ENCODE measurements around the gene CCDC27.

Gene CCDC27

DNA sequence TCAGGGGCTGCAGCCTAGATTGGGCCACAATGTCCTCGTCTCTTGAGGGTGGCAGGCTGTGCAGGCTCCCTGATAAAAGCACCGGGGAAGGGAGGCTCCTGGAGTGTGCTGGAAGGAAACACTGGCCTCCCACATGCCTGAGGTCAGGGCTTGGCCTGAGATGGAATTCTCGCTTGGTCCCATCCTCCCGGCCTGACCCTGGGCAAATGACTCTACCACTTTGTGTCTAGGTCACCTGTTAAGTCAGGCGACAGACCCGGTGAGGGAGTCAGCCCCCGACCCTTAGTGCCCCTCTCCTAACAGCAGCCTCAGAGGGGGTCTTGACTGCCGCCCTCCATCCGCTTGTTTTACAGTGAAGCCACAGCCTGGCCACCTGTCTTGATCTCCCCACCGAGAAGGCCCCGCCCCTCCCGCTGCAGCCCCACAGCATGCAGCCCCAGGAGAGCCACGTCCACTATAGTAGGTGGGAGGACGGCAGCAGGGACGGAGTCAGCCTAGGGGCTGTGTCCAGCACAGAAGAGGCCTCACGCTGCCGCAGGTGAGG, 22.8 kb downstream of the CCDC27 start:
- DNase-seq (ENCODE audit: low spot score): no peak

DNA sequence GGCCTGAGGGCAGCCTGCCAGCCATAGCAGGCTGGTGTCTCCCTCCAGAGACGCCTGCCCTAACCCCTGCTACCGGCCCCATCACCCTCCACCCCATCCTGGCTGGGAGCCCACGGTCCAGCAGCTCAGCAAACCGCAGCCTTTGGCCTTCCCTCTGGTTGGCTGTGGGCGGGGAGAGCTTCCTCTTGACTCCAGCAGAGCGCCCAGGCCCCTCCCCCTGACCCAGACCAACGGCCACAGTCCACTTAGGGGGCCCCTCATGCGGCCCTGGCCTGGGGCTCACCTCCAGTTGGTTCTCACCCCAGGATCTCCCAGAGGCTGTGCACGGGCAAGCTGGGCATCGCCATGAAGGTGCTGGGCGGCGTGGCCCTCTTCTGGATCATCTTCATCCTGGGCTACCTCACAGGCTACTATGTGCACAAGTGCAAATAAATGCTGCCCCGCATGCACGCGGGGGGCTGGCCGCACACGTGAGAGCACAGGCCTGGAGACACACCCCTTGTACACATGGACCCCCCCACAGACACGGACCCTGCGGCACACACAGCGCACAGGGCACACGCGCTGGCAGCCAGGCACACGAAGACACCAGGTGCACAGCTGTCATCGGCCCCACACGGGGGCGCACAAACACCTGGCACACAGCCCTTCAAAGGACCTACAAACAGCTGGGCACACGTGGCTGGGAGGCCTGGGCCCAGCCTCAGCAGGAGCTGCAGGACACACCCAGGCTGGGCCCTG, 23.4 kb downstream of the CCDC27 start:
- peak; percentile 74 for DNase-seq (ENCODE audit: low spot score)

DNA sequence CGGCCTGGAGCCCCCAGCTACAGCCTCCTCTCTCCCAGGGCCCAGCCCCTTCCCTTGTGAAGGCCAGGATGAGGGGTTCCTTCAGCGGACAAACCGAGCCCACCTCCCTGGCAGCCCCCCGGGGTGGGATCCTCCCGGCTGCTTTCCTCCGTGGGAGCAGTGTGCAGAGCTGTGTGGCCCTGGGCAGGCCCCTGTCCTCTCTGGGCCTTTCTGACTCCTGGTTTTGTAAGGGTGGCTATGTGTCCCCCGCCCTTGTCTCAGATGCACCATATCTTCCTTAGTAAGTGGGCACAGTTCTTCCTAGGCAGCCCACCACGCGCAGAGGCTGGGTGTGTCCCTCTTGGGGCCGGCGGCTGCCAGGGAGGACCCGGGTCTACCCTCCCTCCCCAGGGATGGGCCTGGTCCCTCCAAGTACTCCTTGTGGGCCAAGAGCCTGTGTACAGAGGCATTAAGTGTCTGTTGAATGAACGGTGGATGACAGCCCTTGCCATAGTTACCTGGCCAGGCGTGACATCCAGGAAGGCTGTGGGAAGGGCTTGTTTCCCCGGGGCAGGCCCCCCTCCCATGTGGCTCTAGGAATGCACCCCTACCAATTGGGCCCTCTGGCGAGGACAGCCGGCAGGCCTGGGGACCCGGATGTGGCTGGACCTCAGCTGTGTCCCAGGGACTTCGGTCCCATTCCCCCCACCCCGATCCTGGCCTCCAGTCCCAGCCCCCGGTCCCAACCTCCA, 24.1 kb downstream of the CCDC27 start:
- no peak for DNase-seq (ENCODE audit: low spot score)

DNA sequence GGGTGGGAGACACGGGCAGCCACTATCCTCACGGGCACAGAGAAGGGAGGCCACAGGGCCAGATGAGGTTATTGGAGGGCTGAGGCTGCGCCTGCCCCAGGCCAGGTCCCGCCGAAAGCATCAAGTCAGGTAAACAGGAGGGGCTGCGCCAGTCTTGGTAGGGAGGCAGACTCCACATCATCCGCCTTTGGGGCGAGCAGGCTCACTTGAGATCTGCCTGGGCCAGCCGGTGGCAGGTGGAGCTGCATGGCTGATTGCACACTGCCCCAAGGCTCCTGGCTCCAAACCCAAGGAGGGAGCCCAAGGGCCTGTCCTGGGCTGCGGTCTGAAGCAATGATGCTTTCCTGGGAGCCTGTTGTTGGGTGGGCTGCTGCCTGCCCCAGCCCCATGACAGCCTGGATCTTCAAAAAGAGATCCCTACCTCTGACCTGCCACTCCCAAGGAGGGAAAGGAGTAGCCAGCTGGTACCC, 24.9 kb downstream of the CCDC27 start:
- DNase-seq (ENCODE audit: low spot score): no peak

DNA sequence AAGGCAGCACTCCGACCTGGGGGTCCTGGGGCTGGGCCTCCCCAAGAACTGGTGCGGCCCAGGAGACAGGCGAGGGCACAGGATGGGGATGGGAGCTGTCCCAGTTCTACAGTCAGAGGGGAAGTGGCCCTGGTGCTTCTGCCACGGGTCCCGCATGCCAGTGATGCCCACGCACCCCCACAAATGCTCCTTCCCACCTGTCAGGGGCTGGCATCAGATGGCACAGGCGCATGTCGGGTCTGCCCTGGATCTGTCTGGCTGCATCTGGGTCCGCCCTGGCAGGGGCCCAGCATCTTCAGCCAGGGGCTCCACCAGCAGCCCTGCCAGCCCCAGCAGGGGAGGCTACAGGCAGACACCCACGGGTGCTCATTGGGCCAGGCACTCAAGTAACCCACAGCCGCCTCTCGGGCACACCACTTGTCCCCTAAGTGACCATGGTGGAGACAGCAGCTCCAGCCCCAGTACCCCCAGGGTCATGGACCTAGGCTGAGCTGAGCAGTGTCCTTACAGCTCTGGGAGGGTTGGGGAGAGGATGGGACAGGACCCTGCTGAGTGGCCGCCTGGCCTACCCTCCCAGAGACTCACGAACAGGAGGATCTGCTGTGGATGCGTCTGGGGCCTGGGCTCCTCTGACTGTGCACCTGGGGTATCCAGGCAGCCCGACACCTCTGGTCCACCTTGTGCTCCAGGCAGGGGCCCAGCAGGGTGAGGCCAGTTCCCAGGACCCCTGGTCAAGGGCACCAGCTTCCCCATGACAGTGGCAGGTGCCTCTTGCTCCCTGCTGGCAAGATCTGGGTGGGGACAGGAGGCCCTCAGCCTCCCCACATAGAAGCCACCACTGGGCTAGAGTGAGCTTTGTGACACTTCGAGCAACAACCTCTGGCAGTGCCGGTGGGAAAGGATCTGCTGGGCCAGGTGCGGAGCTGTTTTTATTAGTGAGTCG, 25.7 kb downstream of the CCDC27 start:
- DNase-seq (ENCODE audit: low spot score): no peak

DNA sequence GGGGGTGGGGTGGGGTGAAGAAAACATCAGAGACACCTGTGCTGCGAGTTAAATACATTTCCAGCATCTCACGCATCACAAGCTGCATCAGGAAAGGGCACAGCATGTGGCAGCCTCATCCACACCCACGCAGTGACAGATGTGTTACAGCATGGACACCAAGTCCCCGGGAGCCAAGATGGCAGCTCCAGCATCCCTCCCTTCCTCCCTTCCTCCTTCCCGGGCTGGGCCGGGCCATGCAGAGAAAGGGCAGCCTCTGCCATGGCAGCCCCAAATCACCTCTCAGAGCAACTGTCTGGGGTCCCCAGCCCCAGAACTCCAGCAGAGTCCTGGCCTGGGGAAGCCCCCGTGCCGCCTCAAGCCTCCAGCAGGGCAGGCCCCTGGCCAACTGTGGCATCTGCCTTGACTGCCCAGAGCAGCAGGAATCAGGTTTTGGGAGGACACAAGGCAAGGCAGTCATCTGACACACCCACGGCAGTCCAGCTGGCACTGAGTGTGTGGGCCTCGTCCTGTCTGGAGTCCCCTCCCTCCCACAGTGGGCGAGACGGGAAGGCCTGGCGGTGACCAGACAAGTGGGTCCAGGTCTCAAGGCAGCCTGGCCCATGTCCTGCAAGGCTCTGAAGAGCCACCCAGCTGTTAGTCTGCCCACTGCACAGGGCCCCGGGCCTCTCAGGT, 26.5 kb downstream of the CCDC27 start:
- DNase-seq (ENCODE audit: low spot score): no peak

DNA sequence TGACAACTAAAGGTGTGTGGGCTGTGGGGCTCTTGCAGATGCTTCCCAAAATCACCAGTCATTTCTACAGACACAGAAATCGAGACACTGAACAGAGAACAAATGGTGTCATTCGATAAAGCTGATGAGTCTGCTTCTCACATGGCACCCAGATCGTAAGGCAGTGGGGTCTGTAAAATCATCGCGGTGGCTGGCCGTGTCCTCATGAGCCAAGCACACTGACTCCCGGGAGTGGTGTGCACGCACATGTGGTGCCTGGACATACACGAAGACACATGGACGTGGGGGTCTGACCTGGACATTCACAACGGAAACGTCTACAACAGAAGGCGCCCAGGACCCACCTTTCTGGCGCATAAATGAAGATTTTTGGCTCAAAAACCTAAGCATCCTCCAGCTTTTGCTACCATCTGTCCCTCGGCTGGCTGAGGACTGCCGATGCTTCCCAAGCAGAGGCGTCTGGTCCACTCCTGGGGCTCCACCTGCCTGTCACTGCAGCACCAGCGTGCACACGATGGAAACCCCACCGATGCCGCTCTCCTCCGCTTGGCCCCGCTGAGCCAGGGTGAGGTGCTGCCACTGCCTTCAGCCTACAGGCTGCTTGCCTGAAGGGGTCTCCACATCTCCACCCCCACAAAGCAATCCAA, 27.1 kb downstream of the CCDC27 start:
- DNase-seq (ENCODE audit: low spot score): no peak

DNA sequence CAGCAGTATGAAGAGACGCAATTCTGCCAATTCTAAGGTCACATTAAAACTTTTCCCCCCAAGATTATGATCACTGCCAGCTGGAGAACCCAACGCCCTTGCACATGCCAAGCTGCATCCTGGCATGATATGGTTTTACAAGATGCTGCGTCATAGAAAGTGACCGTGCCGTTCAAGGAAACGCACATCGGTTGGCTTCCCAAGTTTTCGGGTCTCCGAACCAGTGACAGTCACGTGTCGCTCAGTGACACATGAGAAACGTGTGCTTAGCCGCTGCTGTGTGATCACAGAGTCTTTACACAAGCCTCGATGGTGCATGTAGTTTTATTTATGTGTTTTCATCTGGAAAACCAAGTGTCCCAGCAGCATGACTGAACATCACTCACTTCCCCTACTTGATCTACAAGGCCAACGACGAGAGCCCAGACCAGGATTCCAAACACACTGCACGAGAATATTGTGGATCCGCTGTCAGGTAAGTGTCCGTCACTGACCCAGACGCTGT, 27.7 kb downstream of the CCDC27 start:
- DNase-seq (ENCODE audit: low spot score): no peak

DNA sequence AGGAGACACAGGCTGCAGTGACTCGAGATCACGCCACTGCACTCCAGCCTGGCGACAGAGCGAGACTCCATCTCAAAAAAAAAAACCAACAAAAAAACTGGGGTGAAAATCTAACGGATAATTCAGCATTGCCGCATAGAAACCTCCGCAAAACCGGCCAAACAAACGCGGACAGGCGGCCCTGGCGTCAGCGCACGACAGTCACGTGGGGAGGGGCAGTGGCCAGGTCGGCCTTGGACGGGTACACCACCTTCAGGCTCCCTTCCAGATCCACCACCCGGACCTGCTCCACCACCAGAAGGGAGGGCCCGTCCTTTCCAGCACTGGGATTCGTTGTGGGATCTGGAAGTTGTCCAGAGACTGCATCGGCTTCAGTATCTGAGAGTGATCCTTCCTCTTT, 28.7 kb downstream of the CCDC27 start:
- no peak for DNase-seq (ENCODE audit: low spot score)

DNA sequence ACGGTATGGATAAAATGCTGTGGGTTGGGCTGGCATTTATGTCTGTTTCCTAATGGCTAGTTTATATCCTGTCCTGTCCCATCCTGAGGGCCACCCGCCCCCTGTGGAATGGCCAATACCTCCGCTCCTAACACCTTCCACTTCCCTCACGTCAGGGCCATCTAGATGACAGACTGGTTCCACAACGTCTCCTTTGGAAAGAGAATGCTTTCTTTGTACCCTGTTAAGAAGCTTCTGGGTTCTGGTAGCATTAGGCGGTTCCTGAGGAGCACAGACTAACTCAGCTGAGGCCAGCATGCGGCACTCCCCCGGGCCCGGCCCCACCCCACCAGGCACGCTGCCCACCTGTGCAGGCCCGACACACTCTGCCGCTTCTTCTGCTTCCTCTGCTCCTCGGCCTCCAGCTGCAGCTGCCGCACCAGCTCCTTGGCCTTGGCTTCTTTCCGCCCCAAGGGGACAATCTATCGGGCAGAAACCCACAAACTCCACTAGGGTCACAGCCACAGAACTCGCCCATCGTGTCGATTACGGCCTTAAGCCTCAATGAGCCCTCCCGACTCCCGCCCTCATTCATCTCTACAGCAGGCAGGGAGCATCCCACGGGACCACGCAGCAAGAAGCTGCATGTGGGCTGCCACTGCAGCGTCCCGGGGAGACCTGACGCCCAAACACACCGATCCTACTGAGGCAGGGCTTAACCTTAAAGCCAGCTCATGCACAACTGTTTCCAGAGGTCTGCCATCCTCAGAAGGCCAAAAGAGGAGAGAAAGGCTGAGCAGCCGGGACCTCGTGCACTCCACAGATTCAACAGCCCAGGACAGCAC, 31.6 kb downstream of the CCDC27 start:
- no peak for DNase-seq (ENCODE audit: low spot score)

DNA sequence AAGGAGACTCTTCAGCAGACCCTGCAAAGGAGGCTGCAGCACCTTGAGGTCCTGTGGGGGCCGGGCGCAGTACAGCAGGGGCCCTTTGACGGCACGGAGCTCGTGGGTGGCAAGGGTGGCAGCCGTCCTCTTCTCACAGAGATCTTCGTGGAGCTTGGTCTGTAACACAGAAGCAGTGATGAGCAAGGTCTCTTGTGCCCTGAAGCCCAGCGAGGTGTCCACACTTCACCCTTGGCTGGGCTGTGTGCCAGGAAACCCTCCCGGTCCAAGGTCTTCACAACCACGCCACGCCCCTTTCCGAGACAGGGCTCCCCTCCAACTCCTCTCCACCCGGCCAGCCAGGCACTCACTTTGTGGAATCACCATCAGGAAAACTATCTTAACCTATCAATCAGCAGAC, 32.8 kb downstream of the CCDC27 start:
- no peak for DNase-seq (ENCODE audit: low spot score)

DNA sequence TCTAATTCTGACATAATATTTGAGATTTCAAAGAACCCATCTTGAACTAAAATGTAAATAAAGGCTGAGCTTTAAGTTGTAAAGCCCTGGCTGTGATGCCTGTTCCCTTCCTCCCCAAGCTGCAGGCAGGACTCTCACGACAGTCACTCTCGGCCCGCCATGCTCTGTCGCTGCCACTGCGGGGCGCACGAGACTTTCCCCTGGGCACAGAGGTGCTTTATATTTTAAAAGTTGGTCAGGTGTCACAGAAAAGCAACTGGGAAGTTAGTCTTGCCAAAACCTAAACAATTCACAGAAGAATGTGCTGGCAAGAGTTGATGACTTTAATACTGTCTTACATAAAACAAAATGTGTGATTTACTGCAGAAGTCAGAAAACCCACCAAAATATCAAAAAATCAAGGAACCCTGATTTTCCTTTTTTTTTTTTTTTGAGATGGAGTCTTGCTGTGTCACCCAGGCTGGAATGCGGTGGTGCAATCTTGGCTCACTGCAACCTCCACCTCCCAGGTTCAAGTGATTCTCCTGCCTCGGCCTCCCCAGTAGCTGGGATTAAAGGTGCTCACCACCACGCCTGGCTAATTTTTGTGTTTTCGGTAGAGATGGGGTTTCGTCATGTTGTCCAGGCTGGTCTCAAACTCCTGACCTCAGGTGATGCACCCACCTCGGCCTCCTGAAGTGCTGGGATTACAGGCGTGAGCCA, 33.4 kb downstream of the CCDC27 start:
- DNase-seq (ENCODE audit: low spot score): no peak

DNA sequence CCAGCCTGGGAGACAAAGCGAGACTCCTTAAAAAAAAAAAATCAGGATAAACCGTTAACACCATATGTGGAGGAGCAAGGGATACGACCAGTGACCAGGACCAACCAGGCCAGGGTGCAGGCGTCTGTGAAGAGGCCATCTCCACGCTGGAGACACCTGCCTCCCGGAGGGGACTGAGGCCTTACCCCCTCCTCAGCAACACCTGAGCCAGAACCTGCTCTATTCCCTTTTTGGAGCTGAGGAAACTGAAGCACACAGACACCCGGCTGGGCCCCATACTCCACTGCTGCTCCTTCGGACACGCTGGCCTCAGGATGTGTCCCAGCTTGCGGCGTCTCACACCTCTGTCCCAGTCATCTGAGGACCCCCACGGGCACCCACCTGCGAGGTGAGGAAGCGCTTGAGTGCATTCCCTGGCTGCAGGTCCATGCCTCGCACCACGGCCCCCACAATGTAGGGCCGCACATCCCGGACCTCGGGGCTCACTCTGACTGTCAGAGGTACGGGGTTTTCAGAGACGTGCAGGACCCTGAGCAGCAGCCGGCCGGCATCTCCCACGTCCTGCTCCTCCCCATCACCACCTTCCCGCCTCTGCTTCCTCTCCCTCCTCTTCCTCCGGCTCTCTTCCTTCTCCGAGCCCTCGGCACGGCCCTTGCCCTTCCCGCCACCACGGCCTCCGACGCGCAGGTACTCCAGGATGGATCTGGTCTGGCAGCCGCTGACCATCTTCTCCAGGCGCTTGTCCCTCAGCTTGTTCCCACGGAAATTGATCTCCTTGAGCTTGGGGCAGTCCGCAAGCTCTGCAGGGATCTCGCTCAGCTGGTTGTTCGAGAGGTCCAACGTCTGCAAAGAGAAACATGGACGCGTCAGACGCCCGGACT, 34.5 kb downstream of the CCDC27 start:
- no peak for DNase-seq (ENCODE audit: low spot score)

DNA sequence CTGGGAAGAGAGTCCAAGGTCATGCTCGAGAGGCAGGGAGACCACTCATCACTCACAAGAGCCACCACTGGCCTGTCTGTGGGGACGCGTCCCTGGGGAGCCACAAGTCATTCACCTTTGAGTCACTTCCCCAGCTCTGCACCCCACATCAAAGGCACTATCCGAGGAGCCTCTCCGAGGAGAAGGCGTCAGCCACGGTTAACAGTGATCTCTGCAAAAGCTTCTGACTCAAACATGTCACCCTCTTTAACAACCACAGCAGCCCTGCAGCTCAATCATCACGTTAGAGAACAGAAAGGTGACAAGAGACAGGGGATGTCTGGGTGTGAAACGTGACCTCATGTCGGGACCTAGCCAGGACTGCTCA, 35.1 kb downstream of the CCDC27 start:
- no peak for DNase-seq (ENCODE audit: low spot score)

DNA sequence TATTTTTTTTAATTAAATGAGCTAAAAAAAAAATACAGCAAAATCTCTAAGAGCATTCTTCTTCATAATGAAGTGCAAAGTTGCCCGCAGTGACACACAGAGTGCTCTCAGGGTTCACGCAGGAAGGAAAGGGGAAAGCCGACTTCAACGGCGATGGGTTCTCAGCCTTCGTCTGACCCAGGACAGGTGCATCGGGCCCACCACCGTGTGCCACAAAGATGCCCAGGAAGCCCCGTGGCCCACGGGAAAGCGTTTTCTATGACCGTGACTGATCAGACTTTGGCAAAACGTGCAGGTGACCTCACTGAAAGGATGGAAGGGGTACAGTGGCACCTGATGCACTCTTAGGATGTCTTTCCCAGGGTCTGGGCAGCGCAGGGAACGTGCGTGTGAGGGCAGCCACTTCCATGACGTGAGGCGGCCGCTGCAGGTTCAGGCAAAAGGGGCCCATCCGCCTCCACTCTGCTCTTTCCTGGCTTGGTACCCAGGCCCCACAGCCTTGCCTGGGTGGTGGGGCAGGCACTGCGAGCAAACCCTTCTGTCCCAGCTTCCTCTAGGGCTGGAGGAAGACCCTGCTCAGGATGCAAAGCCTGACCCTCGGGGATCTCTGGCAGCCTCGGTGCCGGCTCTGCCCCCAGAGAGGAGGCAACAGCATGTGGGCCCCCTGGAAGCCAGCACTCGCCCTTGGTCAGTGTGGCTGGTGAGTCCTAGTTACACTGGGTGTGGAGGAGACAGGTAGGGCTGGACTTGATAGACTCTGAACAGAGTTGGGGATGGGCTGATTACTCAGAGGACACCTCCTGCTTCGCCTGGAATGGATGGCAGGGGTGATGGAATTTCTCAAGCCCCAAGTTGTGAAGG, 35.7 kb downstream of the CCDC27 start:
- no peak for DNase-seq (ENCODE audit: low spot score)

DNA sequence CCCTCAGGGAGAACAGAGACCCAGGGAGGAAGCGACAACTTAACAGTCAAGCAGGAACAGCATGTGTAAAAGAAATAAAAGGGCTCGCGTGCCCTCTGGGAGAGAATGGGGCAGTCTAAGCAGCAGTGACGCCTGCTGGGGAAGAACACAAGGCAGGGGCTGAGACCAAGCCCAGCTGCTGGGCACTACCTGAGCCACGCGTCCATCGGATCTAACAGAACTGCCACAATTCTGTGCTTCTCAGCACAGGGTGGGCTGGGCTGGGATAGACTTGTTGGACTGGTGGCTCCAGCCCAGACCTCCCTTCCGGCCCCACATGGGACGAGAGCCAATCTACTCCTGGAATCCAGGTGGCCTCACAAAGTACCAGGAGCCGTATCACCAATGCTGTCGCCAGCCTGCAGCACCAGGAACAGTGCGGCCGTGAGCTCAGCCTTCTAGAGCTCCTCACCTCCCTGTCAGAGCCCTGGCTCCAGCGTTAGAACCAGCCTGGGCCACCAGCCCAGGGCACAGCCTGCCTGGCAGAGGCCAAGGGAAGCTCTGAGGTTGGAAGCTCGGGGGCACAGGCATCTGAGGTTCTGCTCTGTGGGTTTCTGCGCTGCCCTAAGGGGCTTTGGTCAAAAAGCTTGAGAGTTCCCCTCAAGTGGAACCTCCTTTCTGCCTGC, 36.6 kb downstream of the CCDC27 start:
- no peak for DNase-seq (ENCODE audit: low spot score)

Measured in SK-N-DZ (cell line).